ENCODE measurements around the gene TMEM63C.
"Not testable (repeated sequence)": the region's sequence is repeated elsewhere in the genome, so short reads cannot be mapped to it uniquely, and the experiment has no call there.

The TMEM63C gene

GRCh38 chr14:77155083-77155482 is 26.5 kb upstream of the TMEM63C start:
- DNase-seq: no peak

GRCh38 chr14:77157740-77158139 is 23.9 kb upstream of the TMEM63C start:
- DNase-seq: peak; percentile 59

GRCh38 chr14:77158175-77158881 is 23.3 kb upstream of the TMEM63C start:
- peak; percentile 70 for DNase-seq

GRCh38 chr14:77158882-77159255 is 22.7 kb upstream of the TMEM63C start:
- DNase-seq: no peak

- no peak for DNase-seq
Observed at GRCh38 chr14:77161011-77161410, 20.6 kb upstream of the TMEM63C start.

- no peak for DNase-seq
Observed at GRCh38 chr14:77170045-77170444, 11.6 kb upstream of the TMEM63C start.

- DNase-seq: no peak
Observed at GRCh38 chr14:77172916-77173315, 8.7 kb upstream of the TMEM63C start.

GRCh38 chr14:77173911-77174617 is 7.5 kb upstream of the TMEM63C start:
- not testable (repeated sequence) for DNase-seq

GRCh38 chr14:77175843-77176242 is 5.8 kb upstream of the TMEM63C start:
- DNase-seq: no peak

- DNase-seq: no peak
Observed at GRCh38 chr14:77177702-77178101, 3.9 kb upstream of the TMEM63C start.

- no peak for DNase-seq
Observed at GRCh38 chr14:77178656-77179055, 2.9 kb upstream of the TMEM63C start.

- peak; percentile 76 for DNase-seq
Observed at GRCh38 chr14:77180726-77181602, 634 bp upstream of the TMEM63C start.

GRCh38 chr14:77183896-77184295 is 2.3 kb downstream of the TMEM63C start:
- DNase-seq: no peak

GRCh38 chr14:77184396-77185092 is 2.9 kb downstream of the TMEM63C start:
- DNase-seq: no peak

- DNase-seq: no peak
Observed at GRCh38 chr14:77185093-77185465, 3.5 kb downstream of the TMEM63C start.

- no peak for DNase-seq
Observed at GRCh38 chr14:77186911-77187648, 5.5 kb downstream of the TMEM63C start.

- no peak for DNase-seq
Observed at GRCh38 chr14:77187649-77188012, 6.0 kb downstream of the TMEM63C start.

- no peak for DNase-seq
Observed at GRCh38 chr14:77189479-77189878, 7.9 kb downstream of the TMEM63C start.

GRCh38 chr14:77190977-77191376 is 9.4 kb downstream of the TMEM63C start:
- DNase-seq: no peak

GRCh38 chr14:77194706-77195105 is 13.1 kb downstream of the TMEM63C start:
- DNase-seq: no peak

GRCh38 chr14:77195766-77196165 is 14.2 kb downstream of the TMEM63C start:
- DNase-seq: no peak

GRCh38 chr14:77197988-77198387 is 16.4 kb downstream of the TMEM63C start:
- DNase-seq: no peak

Data from SHP77 treated with DMSO at 0.1 percent for 48 hours (cell line).